Globus pallidus (tissue), 1 donor: ENCODE results near the gene TMEM128.
"Not testable (repeated sequence)": the region's sequence is repeated elsewhere in the genome, so short reads cannot be mapped to it uniquely, and the experiment has no call there.

Experiments
- DNase-seq: peaks from one replicate; pipeline ENCODE4 v3.0.0-alpha.2; 2015; ENCODE audit warnings: low spot score

The TMEM128 gene

GRCh38 chr4:4248029-4248884 lies at the start of gene TMEM128:
TSS of gene TMEM128 (minus strand) at chr4:4248223. CDS start at chr4:4248202, 21 bp downstream.
- DNase-seq, result peak; percentile 95

GRCh38 chr4:4296283-4296846 lies 48.3 kb upstream of the TMEM128 start:
- DNase-seq, result no peak

GRCh38 chr4:4293279-4293678 lies 45.3 kb upstream of the TMEM128 start:
- no peak for DNase-seq

- DNase-seq, result peak; percentile 85
Observed at GRCh38 chr4:4289941-4290850, 42.2 kb upstream of the TMEM128 start, which contains the start of the genes LYAR and ZBTB49. TSS of gene LYAR (minus strand) at chr4:4290154. CDS start at chr4:4283742, 6,412 bp downstream. TSS of gene ZBTB49 (plus strand) at chr4:4290251. CDS start at chr4:4299946, 9,695 bp downstream.

- DNase-seq, result no peak
Observed at GRCh38 chr4:4289597-4289940, 41.5 kb upstream of the TMEM128 start.

GRCh38 chr4:4289055-4289454 lies 41.0 kb upstream of the TMEM128 start:
- DNase-seq, result no peak

- DNase-seq, result no peak
Observed at GRCh38 chr4:4288098-4288497, 40.1 kb upstream of the TMEM128 start.

- no peak for DNase-seq
Observed at GRCh38 chr4:4284827-4285618, 37.0 kb upstream of the TMEM128 start.

GRCh38 chr4:4281787-4282186 lies 33.8 kb upstream of the TMEM128 start:
- no peak for DNase-seq

- no peak for DNase-seq
Observed at GRCh38 chr4:4277531-4277930, 29.5 kb upstream of the TMEM128 start.

- DNase-seq, result no peak
Observed at GRCh38 chr4:4274226-4274625, 26.2 kb upstream of the TMEM128 start.

- no peak for DNase-seq
Observed at GRCh38 chr4:4271912-4272311, 23.9 kb upstream of the TMEM128 start.

- DNase-seq, result no peak
Observed at GRCh38 chr4:4270529-4270928, 22.5 kb upstream of the TMEM128 start.

- no peak for DNase-seq
Observed at GRCh38 chr4:4269856-4270255, 21.8 kb upstream of the TMEM128 start.

- no peak for DNase-seq
Observed at GRCh38 chr4:4269331-4269731, 21.3 kb upstream of the TMEM128 start.

- DNase-seq, result no peak
Observed at GRCh38 chr4:4268776-4269175, 20.8 kb upstream of the TMEM128 start.

GRCh38 chr4:4267981-4268380 lies 20.0 kb upstream of the TMEM128 start:
- no peak for DNase-seq

- DNase-seq, result no peak
Observed at GRCh38 chr4:4260185-4260751, 12.2 kb upstream of the TMEM128 start.

- DNase-seq, result no peak
Observed at GRCh38 chr4:4259484-4260100, 11.6 kb upstream of the TMEM128 start.

GRCh38 chr4:4257705-4258104 lies 9.7 kb upstream of the TMEM128 start:
- not testable (repeated sequence) for DNase-seq

- DNase-seq, result no peak
Observed at GRCh38 chr4:4256799-4257198, 8.8 kb upstream of the TMEM128 start.
